ENCODE results near the gene NPHS1.

NPHS1 gene, protein sequence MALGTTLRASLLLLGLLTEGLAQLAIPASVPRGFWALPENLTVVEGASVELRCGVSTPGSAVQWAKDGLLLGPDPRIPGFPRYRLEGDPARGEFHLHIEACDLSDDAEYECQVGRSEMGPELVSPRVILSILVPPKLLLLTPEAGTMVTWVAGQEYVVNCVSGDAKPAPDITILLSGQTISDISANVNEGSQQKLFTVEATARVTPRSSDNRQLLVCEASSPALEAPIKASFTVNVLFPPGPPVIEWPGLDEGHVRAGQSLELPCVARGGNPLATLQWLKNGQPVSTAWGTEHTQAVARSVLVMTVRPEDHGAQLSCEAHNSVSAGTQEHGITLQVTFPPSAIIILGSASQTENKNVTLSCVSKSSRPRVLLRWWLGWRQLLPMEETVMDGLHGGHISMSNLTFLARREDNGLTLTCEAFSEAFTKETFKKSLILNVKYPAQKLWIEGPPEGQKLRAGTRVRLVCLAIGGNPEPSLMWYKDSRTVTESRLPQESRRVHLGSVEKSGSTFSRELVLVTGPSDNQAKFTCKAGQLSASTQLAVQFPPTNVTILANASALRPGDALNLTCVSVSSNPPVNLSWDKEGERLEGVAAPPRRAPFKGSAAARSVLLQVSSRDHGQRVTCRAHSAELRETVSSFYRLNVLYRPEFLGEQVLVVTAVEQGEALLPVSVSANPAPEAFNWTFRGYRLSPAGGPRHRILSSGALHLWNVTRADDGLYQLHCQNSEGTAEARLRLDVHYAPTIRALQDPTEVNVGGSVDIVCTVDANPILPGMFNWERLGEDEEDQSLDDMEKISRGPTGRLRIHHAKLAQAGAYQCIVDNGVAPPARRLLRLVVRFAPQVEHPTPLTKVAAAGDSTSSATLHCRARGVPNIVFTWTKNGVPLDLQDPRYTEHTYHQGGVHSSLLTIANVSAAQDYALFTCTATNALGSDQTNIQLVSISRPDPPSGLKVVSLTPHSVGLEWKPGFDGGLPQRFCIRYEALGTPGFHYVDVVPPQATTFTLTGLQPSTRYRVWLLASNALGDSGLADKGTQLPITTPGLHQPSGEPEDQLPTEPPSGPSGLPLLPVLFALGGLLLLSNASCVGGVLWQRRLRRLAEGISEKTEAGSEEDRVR (N-terminal part only)

DNA sequence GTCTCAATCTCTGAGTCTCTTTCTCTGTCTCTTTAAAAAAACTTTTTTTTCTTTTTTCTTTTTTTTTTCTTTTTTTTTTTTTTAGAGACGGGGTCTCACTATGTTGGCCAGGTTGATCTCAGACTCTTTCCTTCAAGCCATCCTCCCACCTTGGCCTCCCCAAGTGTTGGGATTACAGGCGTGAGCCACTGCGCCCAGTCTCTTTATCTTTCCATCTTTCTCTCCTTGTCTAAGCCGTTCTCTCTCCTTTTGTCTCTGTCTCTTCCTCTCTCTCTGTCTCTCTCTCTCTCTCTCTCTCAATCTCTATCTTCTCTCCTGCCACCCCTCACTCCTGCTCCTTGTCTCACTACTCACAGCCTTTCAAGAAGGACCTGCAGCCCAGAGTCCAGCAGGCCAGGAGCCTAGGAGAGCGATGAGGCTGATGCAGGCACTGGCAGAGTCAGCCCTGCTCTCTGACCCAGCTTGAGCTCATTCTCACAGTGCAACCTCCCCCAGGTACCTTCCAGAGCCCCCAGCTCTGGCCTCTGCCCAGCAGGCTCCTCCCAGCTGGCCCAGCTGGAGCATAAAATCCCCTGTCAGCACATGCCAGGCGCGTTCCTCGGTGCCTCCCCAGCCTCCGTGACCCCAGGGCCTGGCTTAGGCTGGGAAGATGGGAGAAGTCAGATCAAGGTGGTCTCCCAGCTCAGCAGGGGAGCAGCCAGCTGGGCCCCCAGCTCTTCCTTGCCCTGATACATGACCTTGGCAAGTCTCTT lies at the start of gene NPHS1:
Gene NPHS1, minus strand, starts transcription at position 476 of the 752 bp plus-strand sequence. CDS start 667 bp downstream, outside the sequence.
- DNase-seq (ENCODE audit: low read depth): no peak
- TF ChIP-seq, protein P1, sequence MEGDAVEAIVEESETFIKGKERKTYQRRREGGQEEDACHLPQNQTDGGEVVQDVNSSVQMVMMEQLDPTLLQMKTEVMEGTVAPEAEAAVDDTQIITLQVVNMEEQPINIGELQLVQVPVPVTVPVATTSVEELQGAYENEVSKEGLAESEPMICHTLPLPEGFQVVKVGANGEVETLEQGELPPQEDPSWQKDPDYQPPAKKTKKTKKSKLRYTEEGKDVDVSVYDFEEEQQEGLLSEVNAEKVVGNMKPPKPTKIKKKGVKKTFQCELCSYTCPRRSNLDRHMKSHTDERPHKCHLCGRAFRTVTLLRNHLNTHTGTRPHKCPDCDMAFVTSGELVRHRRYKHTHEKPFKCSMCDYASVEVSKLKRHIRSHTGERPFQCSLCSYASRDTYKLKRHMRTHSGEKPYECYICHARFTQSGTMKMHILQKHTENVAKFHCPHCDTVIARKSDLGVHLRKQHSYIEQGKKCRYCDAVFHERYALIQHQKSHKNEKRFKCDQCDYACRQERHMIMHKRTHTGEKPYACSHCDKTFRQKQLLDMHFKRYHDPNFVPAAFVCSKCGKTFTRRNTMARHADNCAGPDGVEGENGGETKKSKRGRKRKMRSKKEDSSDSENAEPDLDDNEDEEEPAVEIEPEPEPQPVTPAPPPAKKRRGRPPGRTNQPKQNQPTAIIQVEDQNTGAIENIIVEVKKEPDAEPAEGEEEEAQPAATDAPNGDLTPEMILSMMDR (IDR thresholded peaks at IDR 0.05; ENCODE audit: control insufficient read depth, extremely low read depth, insufficient read depth): no peak
- H3K4me3 ChIP-seq (ENCODE audit: low read depth, low read length): no peak within 1 kb of the TSS

DNA sequence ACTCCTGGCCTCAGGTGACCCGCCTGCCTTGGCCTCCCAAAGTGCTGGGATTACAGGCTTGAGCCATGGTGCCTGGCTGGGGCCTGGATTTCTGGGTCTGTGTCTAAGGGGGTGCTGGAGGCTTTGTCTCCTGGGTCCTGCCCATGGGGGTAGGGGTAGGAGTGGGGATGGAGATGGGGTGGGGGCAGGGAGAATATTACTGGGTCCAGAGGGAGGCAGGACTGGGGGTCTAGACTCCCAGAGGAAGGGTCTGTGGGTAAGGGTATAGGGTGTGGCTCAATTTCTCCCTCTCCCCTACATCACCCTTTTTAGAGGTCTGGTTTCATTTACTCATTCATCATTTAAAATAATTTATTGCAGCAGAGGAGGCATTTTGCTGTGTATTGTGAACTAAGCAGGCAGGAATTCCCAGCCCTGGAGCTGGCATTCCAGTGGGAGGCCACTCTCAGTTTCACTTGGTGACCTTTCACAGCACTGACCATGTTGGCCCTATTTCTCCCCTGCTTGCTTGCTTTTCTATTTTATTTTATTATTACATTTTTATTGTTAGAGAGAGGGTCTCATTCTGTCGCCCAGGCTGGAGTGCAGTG lies 48.8 kb upstream of the NPHS1 start:
- peak overlapping the region; percentile 84; the same call in 1 of the 2 replicates for H3K4me3 ChIP-seq (ENCODE audit: low read depth, low read length)
- TF ChIP-seq, protein P1 (IDR thresholded peaks at IDR 0.05; ENCODE audit: control insufficient read depth, extremely low read depth, insufficient read depth): no peak
- no peak for DNase-seq (ENCODE audit: low read depth)

DNA sequence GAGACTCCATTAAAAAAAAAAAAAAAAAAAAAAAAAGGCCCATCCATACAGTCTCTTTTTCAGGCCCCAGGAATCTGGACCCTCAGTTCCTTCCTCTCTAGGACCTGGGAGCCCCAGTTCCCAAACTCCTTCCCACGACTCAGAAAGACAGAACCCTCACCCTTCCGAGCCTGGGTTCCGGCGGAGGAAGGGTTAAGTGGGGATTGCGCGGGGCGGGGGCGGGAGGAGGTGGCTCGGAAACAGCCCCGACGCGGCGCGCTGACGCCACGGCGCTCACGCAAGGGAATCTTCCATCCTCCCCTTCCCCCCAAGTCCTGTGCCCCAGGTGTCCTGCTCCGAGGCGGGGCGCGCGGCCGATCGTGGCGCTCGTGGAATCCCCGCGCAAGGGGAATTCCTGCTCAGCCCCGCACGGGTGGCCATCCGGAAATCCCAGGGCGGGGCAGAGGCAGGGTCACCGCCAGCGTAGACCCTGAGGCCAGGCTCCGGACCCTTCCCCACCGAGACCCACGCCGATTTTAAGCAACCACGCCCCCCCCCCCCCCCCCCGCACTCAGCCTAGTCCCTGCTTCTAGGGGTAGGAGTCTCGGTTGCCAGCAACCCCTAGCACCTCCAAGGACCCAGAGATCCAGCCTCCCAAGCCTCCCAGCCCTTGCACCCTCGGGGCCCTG lies 47.4 kb upstream of the NPHS1 start:
- peak overlapping the region; percentile 84 for H3K4me3 ChIP-seq (ENCODE audit: low read depth, low read length)
- TF ChIP-seq, protein P1 (IDR thresholded peaks at IDR 0.05; ENCODE audit: control insufficient read depth, extremely low read depth, insufficient read depth): no peak
- DNase-seq (ENCODE audit: low read depth): peak; percentile 51

DNA sequence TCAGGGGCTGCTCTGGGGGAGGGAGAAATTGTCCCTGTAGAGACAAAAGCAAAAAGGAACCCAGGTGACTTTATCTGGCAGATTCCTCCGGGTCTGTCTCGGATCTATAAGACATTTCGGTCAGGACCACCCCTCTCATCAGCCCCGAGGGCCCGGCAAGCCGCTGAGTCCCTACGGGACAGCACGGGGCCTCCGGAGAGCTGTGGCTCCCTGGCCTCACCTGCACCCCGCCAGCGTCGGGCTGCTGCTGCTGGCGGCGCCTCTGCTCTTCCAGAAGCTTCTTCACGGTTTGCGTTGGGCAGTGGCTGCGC lies 46.1 kb upstream of the NPHS1 start:
- peak overlapping the region; percentile 84 for H3K4me3 ChIP-seq (ENCODE audit: low read depth, low read length)
- TF ChIP-seq, protein P1 (IDR thresholded peaks at IDR 0.05; ENCODE audit: control insufficient read depth, extremely low read depth, insufficient read depth): no peak
- no peak for DNase-seq (ENCODE audit: low read depth)

DNA sequence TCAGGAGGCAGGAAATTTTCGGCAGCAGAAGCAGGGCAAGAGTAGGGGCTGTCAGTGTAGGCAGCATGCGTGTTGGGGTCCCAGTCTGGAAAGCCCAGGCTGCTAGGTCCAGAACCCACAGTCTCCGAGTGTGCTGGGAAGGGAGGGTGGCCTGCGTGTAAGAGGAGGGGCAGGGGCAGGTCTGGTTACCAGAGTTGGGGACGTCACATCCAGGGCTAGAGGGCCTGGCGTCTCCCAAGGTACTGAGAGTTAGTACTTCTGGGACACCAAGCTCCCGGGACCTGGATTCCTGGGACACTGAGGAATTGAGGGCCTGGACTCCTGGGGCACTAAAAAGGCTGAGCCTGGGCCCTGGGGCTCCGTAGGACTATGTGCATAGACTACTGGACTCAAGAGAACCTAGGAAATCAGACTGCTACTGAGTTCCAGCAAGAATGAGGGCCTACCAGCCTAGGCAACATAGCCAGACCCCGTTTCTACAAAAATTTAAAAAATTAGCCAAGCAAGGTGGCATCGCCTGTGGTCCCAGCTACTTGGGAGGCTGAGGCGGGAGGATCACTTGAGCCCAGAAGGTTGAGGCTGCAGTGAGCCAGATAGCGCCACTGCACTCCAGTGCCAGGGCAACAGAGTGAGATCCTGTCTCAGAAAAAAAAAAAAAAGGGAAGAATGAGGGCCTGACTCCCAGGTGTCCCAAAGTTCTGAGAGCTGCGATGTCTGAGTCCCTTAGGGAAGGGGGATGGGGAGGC lies 45.6 kb upstream of the NPHS1 start:
- TF ChIP-seq, protein P1 (IDR thresholded peaks at IDR 0.05; ENCODE audit: control insufficient read depth, extremely low read depth, insufficient read depth): no peak
- no peak for DNase-seq (ENCODE audit: low read depth)
- H3K4me3 ChIP-seq (ENCODE audit: low read depth, low read length): peak overlapping the region; percentile 84

Measured in LNCaP clone FGC (cell line).